HG03196 (cell line): ENCODE data around the gene DYNC1I1.

Experiments used
- ATAC-seq: cut with Tn5 transposase; IDR thresholded peaks from one replicate; pipeline ENCODE4 v1.9.1; 2021; ENCODE audit not compliant: unreplicated experiment

Gene DYNC1I1

GRCh38 chr7:95772298-95772770, at the start of gene DYNC1I1:
Gene DYNC1I1 (plus strand): TSS chr7:95772554. CDS start chr7:95804730, 32,176 bp downstream.
- peak; percentile 86 for ATAC-seq

GRCh38 chr7:95723583-95724180, 48.7 kb upstream of the DYNC1I1 start:
- ATAC-seq, result peak; percentile 71

- ATAC-seq, result no peak
Measured at GRCh38 chr7:95725205-95725604, 47.1 kb upstream of the DYNC1I1 start.

- no peak for ATAC-seq
Measured at GRCh38 chr7:95730493-95731280, 41.7 kb upstream of the DYNC1I1 start.

- ATAC-seq, result no peak
Measured at GRCh38 chr7:95736635-95737034, 35.7 kb upstream of the DYNC1I1 start.

- ATAC-seq, result no peak
Measured at GRCh38 chr7:95737828-95738505, 34.4 kb upstream of the DYNC1I1 start.

GRCh38 chr7:95749044-95749443, 23.3 kb upstream of the DYNC1I1 start:
- ATAC-seq, result no peak

GRCh38 chr7:95749515-95749914, 22.8 kb upstream of the DYNC1I1 start:
- no peak for ATAC-seq

GRCh38 chr7:95753440-95753839, 18.9 kb upstream of the DYNC1I1 start:
- ATAC-seq, result no peak

- no peak for ATAC-seq
Measured at GRCh38 chr7:95755277-95755934, 16.9 kb upstream of the DYNC1I1 start.

- no peak for ATAC-seq
Measured at GRCh38 chr7:95758187-95758586, 14.2 kb upstream of the DYNC1I1 start.

- ATAC-seq, result no peak
Measured at GRCh38 chr7:95766086-95766485, 6.3 kb upstream of the DYNC1I1 start.

GRCh38 chr7:95766657-95767056, 5.7 kb upstream of the DYNC1I1 start:
- ATAC-seq, result no peak

- no peak for ATAC-seq
Measured at GRCh38 chr7:95772771-95773581, 622 bp downstream of the DYNC1I1 start.

GRCh38 chr7:95776561-95777185, 4.3 kb downstream of the DYNC1I1 start:
- no peak for ATAC-seq

GRCh38 chr7:95777269-95777668, 4.9 kb downstream of the DYNC1I1 start:
- ATAC-seq, result no peak

GRCh38 chr7:95780665-95781064, 8.3 kb downstream of the DYNC1I1 start:
- ATAC-seq, result no peak

- no peak for ATAC-seq
Measured at GRCh38 chr7:95781961-95782586, 9.7 kb downstream of the DYNC1I1 start.

- ATAC-seq, result no peak
Measured at GRCh38 chr7:95784796-95785195, 12.4 kb downstream of the DYNC1I1 start.

GRCh38 chr7:95788258-95788657, 15.9 kb downstream of the DYNC1I1 start:
- ATAC-seq, result no peak
